GM23338 (cell line): ENCODE data around the gene HMOX1. TPM values are rescaled to one million over a fixed set of nuclear protein-coding genes. Genes with fewer than 3 reads are reported as not detected.

Experiments used
- ATAC-seq: fragments of 200-7000 bp; cut with Tn5 transposase; 3 replicates; pipeline ENCODE4 v1.9.1; 2020
- DNase-seq: peaks from one replicate; pipeline ENCODE4 v3.0.0-alpha.2; 2015; ENCODE audit warnings: low spot score
- H2AFZ ChIP-seq: fragments of 200-600 bp; sonication (generic); 2 replicates; pipeline ENCODE4 v1.8.0; 2016; ENCODE audit warnings: antibody characterized with exemption, mild to moderate bottlenecking, moderate library complexity
- H3F3A ChIP-seq: fragments of 200-600 bp; sonication (generic); replicated peaks from 2 replicates; pipeline ENCODE4 v1.8.0; 2017; ENCODE audit warnings: antibody characterized with exemption, mixed run types, low read depth
- H3K27ac ChIP-seq: fragments of 200-600 bp; sonication (generic); 2 replicates; pipeline ENCODE4 v1.6.1; 2016; ENCODE audit warnings: low read depth
- H3K27me3 ChIP-seq: fragments of 200-600 bp; sonication (generic); 2 replicates; pipeline ENCODE4 v1.8.0; 2016; ENCODE audit warnings: mild to moderate bottlenecking, mixed run types, moderate library complexity; ENCODE audit not compliant: insufficient read depth
- H3K36me3 ChIP-seq: fragments of 200-600 bp; sonication (generic); 2 replicates; pipeline ENCODE4 v1.8.0; 2016; ENCODE audit warnings: mild to moderate bottlenecking; ENCODE audit not compliant: insufficient read depth
- H3K4me1 ChIP-seq: fragments of 200-600 bp; sonication (generic); 2 replicates; pipeline ENCODE4 v1.8.0; 2016; ENCODE audit warnings: mild to moderate bottlenecking, moderate library complexity; ENCODE audit not compliant: insufficient read depth
- H3K4me2 ChIP-seq: fragments of 200-600 bp; sonication (generic); 2 replicates; pipeline ENCODE4 v1.7.1; 2017; ENCODE audit warnings: mixed run types
- H3K4me3 ChIP-seq: fragments of 200-600 bp; sonication (generic); 2 replicates; pipeline ENCODE4 v1.6.1; 2016; ENCODE audit warnings: mixed run types
- H3K79me2 ChIP-seq: fragments of 200-600 bp; sonication (generic); replicated peaks from 2 replicates; pipeline ENCODE4 v1.8.0; 2017; ENCODE audit warnings: mild to moderate bottlenecking; ENCODE audit not compliant: insufficient read depth
- H3K9me2 ChIP-seq: fragments of 200-600 bp; sonication (generic); 2 replicates; pipeline ENCODE4 v1.8.0; 2017; ENCODE audit not compliant: insufficient read depth
- H4K20me1 ChIP-seq: fragments of 200-600 bp; sonication (generic); replicated peaks from 2 replicates; pipeline ENCODE4 v1.8.0; 2017; ENCODE audit warnings: mild to moderate bottlenecking; ENCODE audit not compliant: insufficient read depth
- H3K27ac Mint-ChIP-seq: 2 replicates; pipeline ENCODE4 v1.8.0; 2020; ENCODE audit warnings: inconsistent platforms, mild to moderate bottlenecking, moderate library complexity, mixed read lengths
- H3K27me3 Mint-ChIP-seq: 3 replicates; pipeline ENCODE4 v1.8.0; 2022; ENCODE audit warnings: low read depth, mild to moderate bottlenecking, moderate library complexity, mixed read lengths, inconsistent platforms; ENCODE audit not compliant: insufficient read depth, poor library complexity
- H3K36me3 Mint-ChIP-seq: 3 replicates; pipeline ENCODE4 v1.8.0; 2021; ENCODE audit warnings: low read depth, mild to moderate bottlenecking, inconsistent platforms, moderate library complexity, mixed read lengths
- H3K4me1 Mint-ChIP-seq: 3 replicates; pipeline ENCODE4 v1.8.0; 2020; ENCODE audit warnings: mild to moderate bottlenecking, inconsistent platforms, mixed read lengths
- H3K4me3 Mint-ChIP-seq: 3 replicates; pipeline ENCODE4 v1.8.0; 2021; ENCODE audit warnings: moderate library complexity, mild to moderate bottlenecking, inconsistent platforms, mixed read lengths
- H3K9me3 Mint-ChIP-seq: 3 replicates; pipeline ENCODE4 v1.8.0; 2020; ENCODE audit warnings: moderate library complexity, mild to moderate bottlenecking, inconsistent platforms, mixed read lengths
- ETS1 ChIP-seq: IDR thresholded peaks from 2 replicates; pipeline ENCODE4 v1.6.1; 2016; ENCODE audit warnings: antibody characterized with exemption
- EZH2phosphoT487 ChIP-seq: fragments of 200-600 bp; sonication (generic); IDR thresholded peaks from one replicate; pipeline ENCODE4 v1.8.1; 2018; ENCODE audit warnings: antibody characterized with exemption; ENCODE audit not compliant: unreplicated experiment
- JUNB ChIP-seq: IDR thresholded peaks from one replicate; pipeline ENCODE4 v1.6.1; 2016; ENCODE audit warnings: antibody characterized with exemption; ENCODE audit not compliant: unreplicated experiment
- POLR2AphosphoS5 ChIP-seq: IDR thresholded peaks from 2 replicates; pipeline ENCODE4 v1.6.1; 2016; ENCODE audit warnings: antibody characterized with exemption, low read depth
- REST ChIP-seq: IDR thresholded peaks from one replicate; pipeline ENCODE4 v1.6.1; 2018; ENCODE audit warnings: antibody characterized with exemption; ENCODE audit not compliant: unreplicated experiment
- STAT1 ChIP-seq: IDR thresholded peaks from one replicate; pipeline ENCODE4 v1.6.1; 2016; ENCODE audit warnings: antibody characterized with exemption; ENCODE audit not compliant: unreplicated experiment
- ZNF114 ChIP-seq: fragments of 250-450 bp; sonication (Bioruptor Pico); IDR thresholded peaks from 2 replicates; pipeline ENCODE4 v1.5.0; 2020; ENCODE audit warnings: mild to moderate bottlenecking, moderate library complexity
- ZNF462 ChIP-seq: fragments of 250-450 bp; sonication (Bioruptor Pico); IDR thresholded peaks from 2 replicates; pipeline ENCODE4 v1.5.0; 2020; ENCODE audit warnings: mild to moderate bottlenecking, moderate library complexity
- polyA plus RNA-seq: library from polyadenylated mRNA; unstranded; fragments of >200 nt; fragmentation: Nextera tagmentation; extraction: Ambion mirVana; gene quantifications from 2 replicates; pipeline ENCODE4 v1.2.1, GENCODE V29; 2016
- total RNA-seq: library from RNA; depleted of rRNA; stranded (reverse); fragments of >200 nt; shearing (Covaris generic); gene quantifications from 2 replicates; pipeline ENCODE4 v1.2.3, GENCODE V29; 2014
- TF ChIP-seq, protein P1 (sequence below), 2 experiments: fragments of 200-600 bp in 1 of 2; sonication (generic) in 1 of 2; conservative IDR thresholded peaks; 2 replicates each; pipeline versions ENCODE4 v1.5.1 to v1.6.1; 2016 to 2017; ENCODE audit warnings: antibody characterized with exemption in 2 of 2, low read depth in 2 of 2, mild to moderate bottlenecking in 2 of 2, moderate library complexity in 1 of 2

HMOX1 gene
- total and polyA plus RNA-seq, 2 experiments from 2014 or later = 10.9 to 22.6 TPM

DNA sequence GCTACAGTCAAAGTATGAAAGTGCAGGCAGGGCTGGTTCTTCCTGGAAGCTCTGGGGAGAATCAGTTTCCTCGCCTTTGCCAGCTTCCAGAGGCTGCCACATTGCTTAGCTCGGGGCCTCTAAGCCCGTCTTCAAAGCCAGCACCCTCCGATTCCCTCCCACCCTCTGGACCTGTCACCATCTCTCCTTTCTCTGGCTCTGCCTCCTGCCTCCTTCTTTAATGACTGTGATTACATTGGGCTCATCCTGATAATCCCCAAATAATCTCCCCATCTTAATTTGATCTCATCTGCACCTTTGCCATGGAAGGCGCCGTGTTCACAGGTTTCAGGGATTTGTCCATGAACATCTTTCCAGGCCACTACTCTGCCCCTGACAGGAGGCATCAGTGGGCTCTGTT is 61.6 kb downstream of the HMOX1 start (continued):
- TF ChIP-seq, protein P1, sequence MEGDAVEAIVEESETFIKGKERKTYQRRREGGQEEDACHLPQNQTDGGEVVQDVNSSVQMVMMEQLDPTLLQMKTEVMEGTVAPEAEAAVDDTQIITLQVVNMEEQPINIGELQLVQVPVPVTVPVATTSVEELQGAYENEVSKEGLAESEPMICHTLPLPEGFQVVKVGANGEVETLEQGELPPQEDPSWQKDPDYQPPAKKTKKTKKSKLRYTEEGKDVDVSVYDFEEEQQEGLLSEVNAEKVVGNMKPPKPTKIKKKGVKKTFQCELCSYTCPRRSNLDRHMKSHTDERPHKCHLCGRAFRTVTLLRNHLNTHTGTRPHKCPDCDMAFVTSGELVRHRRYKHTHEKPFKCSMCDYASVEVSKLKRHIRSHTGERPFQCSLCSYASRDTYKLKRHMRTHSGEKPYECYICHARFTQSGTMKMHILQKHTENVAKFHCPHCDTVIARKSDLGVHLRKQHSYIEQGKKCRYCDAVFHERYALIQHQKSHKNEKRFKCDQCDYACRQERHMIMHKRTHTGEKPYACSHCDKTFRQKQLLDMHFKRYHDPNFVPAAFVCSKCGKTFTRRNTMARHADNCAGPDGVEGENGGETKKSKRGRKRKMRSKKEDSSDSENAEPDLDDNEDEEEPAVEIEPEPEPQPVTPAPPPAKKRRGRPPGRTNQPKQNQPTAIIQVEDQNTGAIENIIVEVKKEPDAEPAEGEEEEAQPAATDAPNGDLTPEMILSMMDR (conservative IDR thresholded peaks at IDR 0.05; ENCODE audit: low read depth in 2 of 2) = no peak
- TF ChIP-seq POLR2AphosphoS5 (no peak), REST (no peak), EZH2phosphoT487 (no peak)

DNA sequence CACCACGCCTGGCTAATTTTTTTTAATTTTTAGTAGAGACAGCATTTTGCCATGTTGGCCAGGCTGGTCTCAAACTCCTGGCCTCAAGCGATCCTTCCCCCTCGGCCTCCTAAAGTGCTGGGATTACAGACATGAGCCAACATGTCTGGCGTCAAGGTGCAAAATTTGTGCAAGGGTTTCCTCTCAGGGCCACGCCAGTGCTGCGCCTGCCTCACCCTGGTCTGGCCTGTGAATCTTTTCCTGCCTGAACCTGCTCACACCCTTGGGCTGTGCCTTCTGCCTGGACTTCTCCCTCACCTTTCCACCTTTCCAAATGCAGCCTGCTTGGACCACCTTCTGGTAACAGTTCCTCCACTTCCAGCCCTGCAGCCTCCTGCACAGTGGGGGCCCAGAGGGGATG is 62.4 kb downstream of the HMOX1 start:
- Histone ChIP-seq H3K4me3 (no peak overlapping the region), H3K9me2 (no peaks in the 10 kb centered on the region), H2AFZ (no peak overlapping the region), H3K36me3 (no peaks in the 10 kb centered on the region), H3K27ac (no peak overlapping the region), H3K4me1 (peaks cover 6% of the 10 kb centered on the region; the same call in 1 of the 2 replicates), H3K79me2 (no peaks in the 10 kb centered on the region), H4K20me1 (no peaks in the 10 kb centered on the region), H3K27me3 (no peaks in the 10 kb centered on the region), H3F3A (no peaks in the 10 kb centered on the region), H3K4me2 (no peak overlapping the region)
- Mint-ChIP-seq H3K27ac (no peak overlapping the region), H3K9me3 (no peaks in the 10 kb centered on the region; the same call in 1 of the 3 replicates), H3K27me3 (peaks cover 10% of the 10 kb centered on the region), H3K4me3 (no peak overlapping the region), H3K4me1 (peaks cover 15% of the 10 kb centered on the region), H3K36me3 (peaks cover 8% of the 10 kb centered on the region; the same call in 2 of the 3 replicates)
- DNase-seq = no peak
- ATAC-seq = no peak; the same call in 2 of the 3 replicates
- TF ChIP-seq JUNB (no peak), ZNF462 (CRISPR knock-in tag) (no peak), STAT1 (no peak), REST (no peak), ETS1 (no peak), ZNF114 (CRISPR knock-in tag) (no peak)
